OCI-LY1 (cell line): ENCODE data around the gene BRD1.

Source experiments
- H2AFZ ChIP-seq: fragments of 200-600 bp; sonication (generic), shearing (Covaris generic); 2 replicates; pipeline ENCODE4 v1.6.0; 2014; ENCODE audit warnings: antibody characterized with exemption, mild to moderate bottlenecking, low read length
- H3F3A ChIP-seq: fragments of 200-600 bp; sonication (generic), shearing (Covaris generic); 2 replicates; pipeline ENCODE4 v1.6.0; 2014; ENCODE audit warnings: mild to moderate bottlenecking, antibody characterized with exemption, low read length, moderate library complexity; ENCODE audit not compliant: insufficient read depth
- H3K27ac ChIP-seq: fragments of 200-600 bp; sonication (generic); 2 replicates; pipeline ENCODE4 v1.5.1; 2014; ENCODE audit warnings: low read length, mixed run types, mild to moderate bottlenecking, low read depth; ENCODE audit not compliant: poor library complexity, severe bottlenecking
- H3K27me3 ChIP-seq: fragments of 200-600 bp; sonication (generic); 2 replicates; pipeline ENCODE4 v1.6.0; 2014; ENCODE audit warnings: antibody characterized with exemption, mild to moderate bottlenecking, low read length, moderate library complexity; ENCODE audit not compliant: insufficient read depth
- H3K36me3 ChIP-seq: fragments of 200-600 bp; sonication (generic); 2 replicates; pipeline ENCODE4 v1.6.1; 2014; ENCODE audit warnings: mild to moderate bottlenecking, antibody characterized with exemption, low read length, moderate library complexity, mixed read lengths; ENCODE audit not compliant: insufficient read depth
- H3K4me1 ChIP-seq: fragments of 200-600 bp; sonication (generic); 2 replicates; pipeline ENCODE4 v1.5.1; 2014; ENCODE audit warnings: mild to moderate bottlenecking, low read length, moderate library complexity; ENCODE audit not compliant: insufficient read depth, severe bottlenecking
- H3K4me2 ChIP-seq: fragments of 200-600 bp; sonication (generic), shearing (Covaris generic); 2 replicates; pipeline ENCODE4 v1.6.1; 2014; ENCODE audit warnings: low read length
- H3K4me3 ChIP-seq: fragments of 200-600 bp; sonication (generic); 2 replicates; pipeline ENCODE4 v1.5.1; 2014; ENCODE audit warnings: low read length, low read depth, mild to moderate bottlenecking, mixed read lengths; ENCODE audit not compliant: poor library complexity, severe bottlenecking
- H3K79me2 ChIP-seq: fragments of 200-600 bp; shearing (Covaris generic); 2 replicates; pipeline ENCODE4 v1.6.1; 2016; ENCODE audit warnings: mixed run types, low read length, mixed read lengths; ENCODE audit not compliant: insufficient read depth
- H3K9ac ChIP-seq: fragments of 200-600 bp; sonication (generic), shearing (Covaris generic); 2 replicates; pipeline ENCODE4 v1.6.1; 2014; ENCODE audit warnings: mild to moderate bottlenecking, low read length, mixed read lengths
- H3K9me2 ChIP-seq: fragments of 200-600 bp; sonication (generic), shearing (Covaris generic); 2 replicates; pipeline ENCODE4 v1.6.1; 2014; ENCODE audit warnings: low read depth, mild to moderate bottlenecking, low read length, mixed read lengths
- H3K9me3 ChIP-seq: fragments of 200-600 bp; shearing (Covaris generic); 2 replicates; pipeline ENCODE4 v1.6.1; 2014; ENCODE audit warnings: low read length, mixed read lengths
- H4K20me1 ChIP-seq: fragments of 200-600 bp; sonication (generic), shearing (Covaris generic); 2 replicates; pipeline ENCODE4 v1.6.0; 2016; ENCODE audit warnings: mild to moderate bottlenecking, low read length; ENCODE audit not compliant: insufficient read depth
- EZH2 ChIP-seq: fragments of 200-600 bp; sonication (generic), shearing (Covaris generic); IDR thresholded peaks from 2 replicates; pipeline ENCODE4 v1.8.0; 2017; ENCODE audit warnings: borderline replicate concordance, mixed run types, mild to moderate bottlenecking, antibody characterized with exemption, low read length, moderate library complexity, mixed read lengths
- TF ChIP-seq, protein P1 (sequence below): fragments of 200-600 bp; sonication (generic), shearing (Covaris generic); IDR thresholded peaks from 2 replicates; pipeline ENCODE4 v1.5.1; 2017; ENCODE audit warnings: mild to moderate bottlenecking, antibody characterized with exemption, low read length, moderate library complexity, mixed read lengths

Gene BRD1

DNA sequence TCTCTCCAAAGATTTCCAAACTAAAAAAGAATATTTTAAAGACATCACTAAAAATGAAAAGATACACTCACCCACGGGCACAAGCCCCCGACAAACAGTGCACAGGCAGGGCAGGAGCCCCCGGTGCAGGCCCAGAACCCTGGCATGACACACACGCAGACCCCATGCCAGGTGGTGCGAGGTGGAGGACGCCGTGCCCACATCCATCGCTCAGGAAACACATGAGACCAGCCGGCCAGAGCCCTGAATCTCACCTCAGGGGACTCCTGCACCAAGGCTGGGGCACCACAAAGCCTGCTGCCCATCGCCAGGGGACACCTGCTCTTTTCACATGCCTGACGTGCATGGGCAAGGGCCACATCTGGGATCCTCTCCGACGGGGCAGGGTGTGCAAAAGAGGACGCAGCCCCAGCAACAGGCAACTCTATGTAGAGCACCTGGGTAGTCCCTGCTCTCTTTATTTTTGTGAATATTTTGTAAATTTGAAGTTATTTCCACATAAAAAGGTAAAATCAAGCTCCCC is 13.4 kb downstream of the BRD1 start:
- TF ChIP-seq EZH2, result no peak
- TF ChIP-seq, protein P1, sequence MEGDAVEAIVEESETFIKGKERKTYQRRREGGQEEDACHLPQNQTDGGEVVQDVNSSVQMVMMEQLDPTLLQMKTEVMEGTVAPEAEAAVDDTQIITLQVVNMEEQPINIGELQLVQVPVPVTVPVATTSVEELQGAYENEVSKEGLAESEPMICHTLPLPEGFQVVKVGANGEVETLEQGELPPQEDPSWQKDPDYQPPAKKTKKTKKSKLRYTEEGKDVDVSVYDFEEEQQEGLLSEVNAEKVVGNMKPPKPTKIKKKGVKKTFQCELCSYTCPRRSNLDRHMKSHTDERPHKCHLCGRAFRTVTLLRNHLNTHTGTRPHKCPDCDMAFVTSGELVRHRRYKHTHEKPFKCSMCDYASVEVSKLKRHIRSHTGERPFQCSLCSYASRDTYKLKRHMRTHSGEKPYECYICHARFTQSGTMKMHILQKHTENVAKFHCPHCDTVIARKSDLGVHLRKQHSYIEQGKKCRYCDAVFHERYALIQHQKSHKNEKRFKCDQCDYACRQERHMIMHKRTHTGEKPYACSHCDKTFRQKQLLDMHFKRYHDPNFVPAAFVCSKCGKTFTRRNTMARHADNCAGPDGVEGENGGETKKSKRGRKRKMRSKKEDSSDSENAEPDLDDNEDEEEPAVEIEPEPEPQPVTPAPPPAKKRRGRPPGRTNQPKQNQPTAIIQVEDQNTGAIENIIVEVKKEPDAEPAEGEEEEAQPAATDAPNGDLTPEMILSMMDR, result no peak
- Histone ChIP-seq H3K4me3 (no peak overlapping the region), H2AFZ (no peak overlapping the region), H3K9me3 (no peaks in the 10 kb centered on the region), H3F3A (no peaks in the 10 kb centered on the region), H4K20me1 (no peaks in the 10 kb centered on the region), H3K4me2 (no peak overlapping the region), H3K4me1 (peaks cover 11% of the 10 kb centered on the region), H3K9ac (no peak overlapping the region), H3K79me2 (peaks cover 85% of the 10 kb centered on the region), H3K36me3 (peaks cover 86% of the 10 kb centered on the region), H3K27me3 (no peaks in the 10 kb centered on the region), H3K9me2 (no peaks in the 10 kb centered on the region), H3K27ac (no peak overlapping the region)

DNA sequence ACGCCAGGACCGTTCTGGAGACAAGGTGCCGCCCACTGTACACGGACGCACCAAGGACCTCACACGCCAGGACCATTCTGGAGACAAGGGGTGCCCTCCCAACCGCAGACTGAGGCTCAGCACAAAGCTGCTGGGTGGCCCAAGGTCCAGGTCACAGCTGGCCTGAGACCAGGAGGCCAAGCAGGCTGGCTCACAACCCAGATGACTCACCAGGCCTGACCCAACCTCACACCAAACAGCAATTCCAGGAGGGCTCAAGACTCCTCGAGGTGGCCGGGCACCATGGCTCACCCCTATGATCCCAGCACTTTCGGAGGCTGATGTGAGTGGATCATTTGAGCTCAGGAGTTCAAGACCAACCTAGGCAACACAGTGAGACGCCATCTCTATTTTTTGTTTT is 14.8 kb downstream of the BRD1 start:
- no peak overlapping the region for H3K27ac ChIP-seq
- peaks cover under 1% of the 10 kb centered on the region; the same call in 1 of the 2 replicates for H3K9me3 ChIP-seq
- TF ChIP-seq, protein P1, result no peak
- no peak for TF ChIP-seq EZH2
- H3K4me2 ChIP-seq, result no peak overlapping the region
- peaks cover 85% of the 10 kb centered on the region for H3K36me3 ChIP-seq
- H3K27me3 ChIP-seq, result no peaks in the 10 kb centered on the region
- H3K4me1 ChIP-seq, result peaks cover 11% of the 10 kb centered on the region
- H2AFZ ChIP-seq, result no peak overlapping the region
- H3K9ac ChIP-seq, result no peak overlapping the region
- H3K4me3 ChIP-seq, result no peak overlapping the region
- H3K9me2 ChIP-seq, result no peaks in the 10 kb centered on the region
- no peaks in the 10 kb centered on the region for H4K20me1 ChIP-seq
- no peaks in the 10 kb centered on the region for H3F3A ChIP-seq
- peaks cover 93% of the 10 kb centered on the region for H3K79me2 ChIP-seq

DNA sequence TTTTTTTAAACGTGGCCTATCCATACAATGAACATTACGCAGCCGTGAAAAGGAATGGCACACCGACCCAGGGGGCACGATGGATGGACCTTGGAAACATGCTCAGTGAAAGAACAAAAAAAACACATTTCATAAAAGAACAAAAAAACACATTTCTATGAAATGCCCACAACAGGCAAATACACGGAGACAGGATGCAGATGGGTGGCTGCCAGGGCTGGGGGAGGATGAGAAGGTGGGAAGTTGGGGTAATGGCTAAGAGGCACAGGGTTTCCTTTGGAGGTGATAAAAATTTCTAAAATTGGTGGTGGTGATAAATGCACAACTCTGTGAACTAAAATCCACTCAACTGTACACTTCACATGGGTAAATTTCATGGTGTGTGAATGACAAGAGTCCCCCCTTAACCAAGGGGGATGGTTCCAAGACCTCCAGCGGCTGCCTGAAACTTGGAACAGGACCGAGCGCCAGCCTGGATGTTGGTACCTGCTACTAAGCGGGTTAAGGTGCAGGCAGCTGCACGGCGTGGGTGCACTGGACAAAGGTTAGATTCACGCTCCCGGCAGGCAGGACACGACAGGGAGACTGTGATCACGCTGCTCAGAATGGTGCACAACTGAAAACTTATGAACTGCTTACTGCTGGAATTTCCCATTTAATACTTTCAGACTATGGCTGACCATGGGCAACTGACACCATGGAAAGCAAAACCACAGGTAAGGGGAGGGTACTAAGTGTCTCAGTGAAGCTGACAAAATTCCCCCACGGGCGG is 16.5 kb downstream of the BRD1 start:
- Histone ChIP-seq H2AFZ (no peak overlapping the region), H3K4me2 (no peak overlapping the region), H4K20me1 (no peaks in the 10 kb centered on the region), H3K27me3 (no peaks in the 10 kb centered on the region), H3K9me3 (peaks cover 10% of the 10 kb centered on the region), H3K9me2 (no peaks in the 10 kb centered on the region), H3K27ac (no peak overlapping the region), H3K79me2 (peaks cover 93% of the 10 kb centered on the region), H3F3A (no peaks in the 10 kb centered on the region), H3K4me3 (no peak overlapping the region), H3K36me3 (peaks cover 81% of the 10 kb centered on the region), H3K9ac (no peak overlapping the region), H3K4me1 (peaks cover 11% of the 10 kb centered on the region)
- no peak for TF ChIP-seq EZH2
- TF ChIP-seq, protein P1, result no peak
